HUES64 (cell line): ENCODE results near the gene FSTL4.

Experiments
- H3K27ac ChIP-seq: 2 replicates; pipeline ENCODE4 v1.7.0; 2013; ENCODE audit warnings: low read depth, low read length, inconsistent platforms
- H3K27me3 ChIP-seq: 2 replicates; pipeline ENCODE4 v1.6.1; 2013; ENCODE audit warnings: mild to moderate bottlenecking, low read length; ENCODE audit not compliant: insufficient read depth
- H3K36me3 ChIP-seq: 2 replicates; pipeline ENCODE4 v1.6.1; 2013; ENCODE audit warnings: mild to moderate bottlenecking, low read length; ENCODE audit not compliant: insufficient read depth
- H3K4me1 ChIP-seq: 2 replicates; pipeline ENCODE4 v1.6.1; 2013; ENCODE audit warnings: mild to moderate bottlenecking, low read length, moderate library complexity; ENCODE audit not compliant: insufficient read depth
- H3K4me3 ChIP-seq: 2 replicates; pipeline ENCODE4 v1.5.1; 2013; ENCODE audit warnings: mild to moderate bottlenecking, low read length, moderate library complexity
- H3K9ac ChIP-seq: 2 replicates; pipeline ENCODE4 v1.6.1; 2013; ENCODE audit warnings: mild to moderate bottlenecking, low read depth, low read length
- H3K9me3 ChIP-seq: 2 replicates; pipeline ENCODE4 v1.6.1; 2013; ENCODE audit warnings: low read depth, low read length; ENCODE audit not compliant: insufficient read depth
- WGBS: fragments of 150-250, 120-280 bp; methylation state at CpG from one replicate; pipeline ENCODE4 v1.1.7; 2013; ENCODE audit warnings: missing lambda C conversion rate; 5-methylcytosine and 5-hydroxymethylcytosine counted together

Gene FSTL4

GRCh38 chr5:133478199-133478985, 133.9 kb downstream of the FSTL4 start:
- no peaks in the 10 kb centered on the region for H3K4me1 ChIP-seq
- H3K9ac ChIP-seq: no peak overlapping the region
- H3K36me3 ChIP-seq: no peaks in the 10 kb centered on the region
- H3K9me3 ChIP-seq: no peaks in the 10 kb centered on the region
- 93% methylated on average over 9 of the region's 10 CpGs for WGBS
- no peak overlapping the region for H3K4me3 ChIP-seq
- H3K27me3 ChIP-seq: no peaks in the 10 kb centered on the region
- no peak overlapping the region for H3K27ac ChIP-seq

- H3K9ac ChIP-seq: no peak overlapping the region
- no peak overlapping the region for H3K4me3 ChIP-seq
- no peaks in the 10 kb centered on the region for H3K36me3 ChIP-seq
- H3K9me3 ChIP-seq: no peaks in the 10 kb centered on the region
- 87% methylated on average over 7 of the region's 7 CpGs for WGBS
- H3K4me1 ChIP-seq: no peaks in the 10 kb centered on the region
- H3K27ac ChIP-seq: no peak overlapping the region
- H3K27me3 ChIP-seq: no peaks in the 10 kb centered on the region
Observed at GRCh38 chr5:133475986-133476385, 136.4 kb downstream of the FSTL4 start.

GRCh38 chr5:133474851-133475590, 137.3 kb downstream of the FSTL4 start:
- H3K9me3 ChIP-seq: no peaks in the 10 kb centered on the region
- H3K36me3 ChIP-seq: no peaks in the 10 kb centered on the region
- 88% methylated on average over 20 of the region's 20 CpGs for WGBS
- H3K27me3 ChIP-seq: no peaks in the 10 kb centered on the region
- no peak overlapping the region for H3K9ac ChIP-seq
- no peaks in the 10 kb centered on the region for H3K4me1 ChIP-seq
- H3K27ac ChIP-seq: no peak overlapping the region
- H3K4me3 ChIP-seq: no peak overlapping the region

GRCh38 chr5:133473291-133473690, 139.1 kb downstream of the FSTL4 start:
- H3K36me3 ChIP-seq: no peaks in the 10 kb centered on the region
- H3K9ac ChIP-seq: no peak overlapping the region
- H3K27ac ChIP-seq: no peak overlapping the region
- no peaks in the 10 kb centered on the region for H3K4me1 ChIP-seq
- no peak overlapping the region for H3K4me3 ChIP-seq
- WGBS: 79% methylated on average over 6 of the region's 8 CpGs
- H3K9me3 ChIP-seq: no peaks in the 10 kb centered on the region
- H3K27me3 ChIP-seq: no peaks in the 10 kb centered on the region

- H3K9me3 ChIP-seq: no peaks in the 10 kb centered on the region
- WGBS: 88% methylated on average over 1 of the region's 1 CpG
- H3K9ac ChIP-seq: no peak overlapping the region
- H3K36me3 ChIP-seq: no peaks in the 10 kb centered on the region
- H3K4me1 ChIP-seq: 0 out of 2 replicates have a peak, but pooled peaks cover under 1% of the 10 kb centered on the region
- no peaks in the 10 kb centered on the region for H3K27me3 ChIP-seq
- H3K4me3 ChIP-seq: no peak overlapping the region
- no peak overlapping the region for H3K27ac ChIP-seq
Observed at GRCh38 chr5:133472829-133473228, 139.5 kb downstream of the FSTL4 start.

GRCh38 chr5:133471699-133472098, 140.6 kb downstream of the FSTL4 start:
- no peak overlapping the region for H3K9ac ChIP-seq
- H3K9me3 ChIP-seq: no peaks in the 10 kb centered on the region
- H3K4me1 ChIP-seq: 0 out of 2 replicates have a peak, but pooled peaks cover 5% of the 10 kb centered on the region
- H3K4me3 ChIP-seq: no peak overlapping the region
- no peaks in the 10 kb centered on the region for H3K27me3 ChIP-seq
- H3K36me3 ChIP-seq: no peaks in the 10 kb centered on the region
- no peak overlapping the region for H3K27ac ChIP-seq
- WGBS: 100% methylated on average over 2 of the region's 3 CpGs

GRCh38 chr5:133470841-133471240, 141.5 kb downstream of the FSTL4 start:
- Histone ChIP-seq H3K9ac (no peak overlapping the region), H3K27ac (no peak overlapping the region), H3K4me1 (0 out of 2 replicates have a peak, but pooled peaks cover 5% of the 10 kb centered on the region), H3K9me3 (no peaks in the 10 kb centered on the region), H3K36me3 (no peaks in the 10 kb centered on the region), H3K27me3 (no peaks in the 10 kb centered on the region), H3K4me3 (no peak overlapping the region)
- 100% methylated on average over 3 of the region's 3 CpGs for WGBS

- 93% methylated on average over 7 of the region's 7 CpGs for WGBS
- Histone ChIP-seq H3K4me3 (no peak overlapping the region), H3K27ac (no peak overlapping the region), H3K9ac (no peak overlapping the region), H3K4me1 (0 out of 2 replicates have a peak, but pooled peaks cover 5% of the 10 kb centered on the region), H3K36me3 (no peaks in the 10 kb centered on the region), H3K27me3 (no peaks in the 10 kb centered on the region), H3K9me3 (no peaks in the 10 kb centered on the region)
Observed at GRCh38 chr5:133469846-133470245, 142.5 kb downstream of the FSTL4 start.

GRCh38 chr5:133469252-133469651, 143.1 kb downstream of the FSTL4 start:
- Histone ChIP-seq H3K27ac (no peak overlapping the region), H3K4me3 (no peak overlapping the region), H3K9me3 (no peaks in the 10 kb centered on the region), H3K4me1 (0 out of 2 replicates have a peak, but pooled peaks cover 5% of the 10 kb centered on the region), H3K27me3 (no peaks in the 10 kb centered on the region), H3K9ac (no peak overlapping the region), H3K36me3 (no peaks in the 10 kb centered on the region)
- WGBS: 91% methylated on average over 2 of the region's 2 CpGs

GRCh38 chr5:133468596-133468995, 143.7 kb downstream of the FSTL4 start:
- H3K9me3 ChIP-seq: no peaks in the 10 kb centered on the region
- H3K4me3 ChIP-seq: no peak overlapping the region
- H3K36me3 ChIP-seq: no peaks in the 10 kb centered on the region
- 0 out of 2 replicates have a peak, but pooled peaks cover 5% of the 10 kb centered on the region for H3K4me1 ChIP-seq
- H3K27me3 ChIP-seq: no peaks in the 10 kb centered on the region
- no peak overlapping the region for H3K9ac ChIP-seq
- H3K27ac ChIP-seq: no peak overlapping the region
- 88% methylated on average over 4 of the region's 6 CpGs for WGBS

GRCh38 chr5:133467826-133468463, 144.4 kb downstream of the FSTL4 start:
- H3K36me3 ChIP-seq: no peaks in the 10 kb centered on the region
- no peaks in the 10 kb centered on the region for H3K9me3 ChIP-seq
- 89% methylated on average over 2 of the region's 4 CpGs for WGBS
- H3K27me3 ChIP-seq: no peaks in the 10 kb centered on the region
- no peak overlapping the region for H3K9ac ChIP-seq
- H3K4me3 ChIP-seq: no peak overlapping the region
- 0 out of 2 replicates have a peak, but pooled peaks cover 5% of the 10 kb centered on the region for H3K4me1 ChIP-seq
- H3K27ac ChIP-seq: no peak overlapping the region
